Gastrocnemius medialis (tissue), 4 donors: ENCODE data around the gene GSTM5.

Experiments
- POLR2A ChIP-seq, 2 donors: fragments of 450-650 bp; IDR thresholded peaks; one replicate each; pipeline ENCODE4 v1.6.1; 2017; ENCODE audit warnings: antibody characterized with exemption in 2 of 2, mild to moderate bottlenecking in 2 of 2, moderate library complexity in 2 of 2
- TF ChIP-seq, protein P1 (sequence below), 5 experiments: fragments of 450-650 bp in 3 of 5; fragments of 200-600 bp in 2 of 5; sonication (generic) in 2 of 5; IDR thresholded peaks in 4 of 5; conservative IDR thresholded peaks in 1 of 5; 1 replicate in 4 of 5; 2 replicates in 1 of 5; pipeline ENCODE4 v1.5.1; 2016 to 2019; ENCODE audit warnings: antibody characterized with exemption in 5 of 5, mild to moderate bottlenecking in 3 of 5, moderate library complexity in 3 of 5

DNA sequence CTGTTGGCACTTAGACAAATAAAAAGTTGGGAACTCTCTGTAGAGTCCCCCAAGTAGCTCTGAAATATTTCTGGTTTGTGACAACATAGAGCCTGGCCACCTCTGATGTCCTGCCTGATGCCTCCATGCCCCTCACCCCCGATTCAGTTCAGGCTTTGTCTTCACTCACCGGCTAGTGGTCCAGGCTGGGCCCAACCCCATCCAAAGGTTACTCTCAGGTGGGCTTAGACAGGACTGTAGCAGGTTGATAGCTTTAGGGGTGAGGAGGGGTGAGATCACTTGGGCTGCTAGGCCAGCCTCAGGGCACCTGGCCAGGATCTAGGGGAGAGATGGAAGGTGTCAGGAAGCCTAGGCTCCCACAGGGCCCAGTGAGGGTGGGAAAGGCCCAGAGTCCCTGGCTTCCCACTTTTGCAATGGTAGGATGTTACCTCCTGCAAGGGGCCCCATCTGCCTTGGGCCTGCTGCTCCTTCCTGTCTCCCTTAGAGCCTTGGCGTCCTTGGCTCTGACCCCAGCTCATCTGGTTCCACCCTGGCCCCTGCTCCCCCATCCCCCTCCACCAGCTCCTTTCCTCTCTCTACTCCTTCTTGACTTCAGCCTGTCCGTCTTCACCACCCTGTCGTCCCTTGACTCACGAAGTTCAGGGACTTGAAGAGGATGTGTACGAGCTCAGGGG is 44.9 kb downstream of the GSTM5 start:
- TF ChIP-seq, protein P1, sequence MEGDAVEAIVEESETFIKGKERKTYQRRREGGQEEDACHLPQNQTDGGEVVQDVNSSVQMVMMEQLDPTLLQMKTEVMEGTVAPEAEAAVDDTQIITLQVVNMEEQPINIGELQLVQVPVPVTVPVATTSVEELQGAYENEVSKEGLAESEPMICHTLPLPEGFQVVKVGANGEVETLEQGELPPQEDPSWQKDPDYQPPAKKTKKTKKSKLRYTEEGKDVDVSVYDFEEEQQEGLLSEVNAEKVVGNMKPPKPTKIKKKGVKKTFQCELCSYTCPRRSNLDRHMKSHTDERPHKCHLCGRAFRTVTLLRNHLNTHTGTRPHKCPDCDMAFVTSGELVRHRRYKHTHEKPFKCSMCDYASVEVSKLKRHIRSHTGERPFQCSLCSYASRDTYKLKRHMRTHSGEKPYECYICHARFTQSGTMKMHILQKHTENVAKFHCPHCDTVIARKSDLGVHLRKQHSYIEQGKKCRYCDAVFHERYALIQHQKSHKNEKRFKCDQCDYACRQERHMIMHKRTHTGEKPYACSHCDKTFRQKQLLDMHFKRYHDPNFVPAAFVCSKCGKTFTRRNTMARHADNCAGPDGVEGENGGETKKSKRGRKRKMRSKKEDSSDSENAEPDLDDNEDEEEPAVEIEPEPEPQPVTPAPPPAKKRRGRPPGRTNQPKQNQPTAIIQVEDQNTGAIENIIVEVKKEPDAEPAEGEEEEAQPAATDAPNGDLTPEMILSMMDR (IDR thresholded peaks at IDR 0.05 in 4 of 5, conservative IDR thresholded peaks at IDR 0.05 in 1 of 5): no peak
- TF ChIP-seq POLR2A (IDR thresholded peaks at IDR 0.05): no peak
